Measurements from ENCODE around the gene ATP8A2.

DNA sequence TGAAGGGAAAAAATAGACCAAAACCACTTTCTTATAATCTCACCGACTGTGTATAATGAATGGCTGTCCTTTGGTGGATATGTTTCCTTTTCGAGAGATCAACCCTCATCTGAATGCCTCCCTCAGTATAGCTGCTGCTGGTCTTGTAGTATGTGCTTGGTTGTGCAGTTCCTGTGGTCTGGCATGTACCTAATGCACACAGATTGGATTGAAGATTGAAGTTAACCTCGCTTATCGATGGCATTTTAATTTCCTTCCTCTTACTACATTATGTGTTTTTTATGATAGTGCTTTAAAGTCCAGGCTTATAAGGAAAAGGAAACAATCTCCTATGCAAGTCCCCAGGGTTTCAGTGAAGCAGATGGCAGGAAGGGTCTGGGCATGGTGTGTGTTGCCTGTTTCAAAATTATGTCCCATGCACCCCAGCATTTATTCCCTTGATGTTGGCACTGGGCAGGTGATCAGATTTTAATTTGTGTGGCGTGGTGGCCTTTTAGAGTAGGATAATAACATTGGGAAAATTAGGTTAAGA, 346.0 kb downstream of the ATP8A2 start:
- TF ChIP-seq JUN (IDR thresholded peaks at IDR 0.05; ENCODE audit: borderline replicate concordance, low read depth, low read length) (no peak), JUN (CRISPR knock-in tag; IDR thresholded peaks at IDR 0.05; ENCODE audit: borderline replicate concordance) (no peak), CTCF (IDR thresholded peaks at IDR 0.05 in 2 of 3, conservative IDR thresholded peaks at IDR 0.05 in 1 of 3; ENCODE audit: insufficient read depth in 2 of 3, low read depth in 1 of 3, low read length in 3 of 3) (no peak), POLR2A (conservative IDR thresholded peaks at IDR 0.05) (no peak), FOS (IDR thresholded peaks at IDR 0.05; ENCODE audit: extremely low read depth, insufficient read length) (no peak), NR2C2 (CRISPR knock-in tag; IDR thresholded peaks at IDR 0.05) (no peak), NR2C2 (tag; IDR thresholded peaks at IDR 0.05) (no peak), SRSF3 (IDR thresholded peaks at IDR 0.05; ENCODE audit: insufficient read depth, low read length) (no peak)

Data from K562 (cell line).